Left lung (tissue), 10 donors: Measurements from ENCODE around the gene NEK5. TPM values are rescaled to one million over a fixed set of nuclear protein-coding genes. Genes with fewer than 3 reads are reported as not detected.
A peak's percentile ranks its signal among the peaks of the same experiment; 100 is the strongest.

Experiments
- ATAC-seq: fragments of 200-7000 bp; cut with Tn5 transposase; one replicate; pipeline ENCODE4 v1.9.1; 2020; ENCODE audit warnings: moderate library complexity
- DNase-seq, 4 donors: peaks; one replicate each; pipeline ENCODE4 v3.0.0-alpha.2; 2013 to 2020
- H3K27ac ChIP-seq, 2 donors: fragments of 200-600 bp; sonication (generic) in 1 of 2; one replicate each; pipeline versions ENCODE4 v1.5.0 to v1.8.0; 2020 to 2021
- H3K27me3 ChIP-seq, 2 donors: fragments of 200-600 bp; sonication (generic) in 1 of 2; one replicate each; pipeline versions ENCODE4 v1.5.0 to v1.8.0; 2020 to 2021
- H3K36me3 ChIP-seq, 2 donors: fragments of 200-600 bp; sonication (generic) in 1 of 2; one replicate each; pipeline versions ENCODE4 v1.5.0 to v1.8.0; 2020 to 2021
- H3K4me1 ChIP-seq, 2 donors: fragments of 200-600 bp; one replicate each; pipeline ENCODE4 v1.8.0; 2021
- H3K4me3 ChIP-seq, 2 donors: fragments of 200-600 bp; sonication (generic) in 1 of 2; one replicate each; pipeline versions ENCODE4 v1.5.0 to v1.8.0; 2020 to 2021; ENCODE audit warnings: mild to moderate bottlenecking in 1 of 2
- H3K9me3 ChIP-seq, 2 donors: fragments of 200-600 bp; sonication (generic) in 1 of 2; one replicate each; pipeline versions ENCODE4 v1.5.0 to v1.8.0; 2020 to 2021
- CTCF ChIP-seq, 2 donors: fragments of 200-600 bp; sonication (generic) in 1 of 2; IDR thresholded peaks; one replicate each; pipeline versions ENCODE4 v1.5.0 to v1.8.0; 2021; ENCODE audit warnings: antibody characterized with exemption in 2 of 2
- intact Hi-C, 2 donors: fragments of 100-400 bp; cut with DNase I; formaldehyde crosslinking; loops; one replicate each; pipeline versions ENCODE4 v1.11.2 to v1.14.2; 2022
- polyA plus RNA-seq, 6 donors: library from polyadenylated mRNA; unstranded; fragments of 120-200 nt; gene quantifications; one replicate each; pipeline ENCODE4 v1.2.1, GENCODE V29; 2013; ENCODE audit not compliant: insufficient read length in 6 of 6
- total RNA-seq, 2 donors: library from RNA; stranded (reverse); fragmentation: NEBNext Ultra II Directional; extraction: Animal tissue kit (Norgen Biotek cat#: 25700); gene quantifications; one replicate each; pipeline ENCODE4 v1.2.1, GENCODE V29; 2021
- donor health status: DM: no; HTN: yes; CAD: no.
- donor health status: DM: no; HTN: no; CAD: no.

NEK5 gene
- total and polyA plus RNA-seq, 8 donors = 0.41 to 6.9 (median 4.7) TPM

DNA sequence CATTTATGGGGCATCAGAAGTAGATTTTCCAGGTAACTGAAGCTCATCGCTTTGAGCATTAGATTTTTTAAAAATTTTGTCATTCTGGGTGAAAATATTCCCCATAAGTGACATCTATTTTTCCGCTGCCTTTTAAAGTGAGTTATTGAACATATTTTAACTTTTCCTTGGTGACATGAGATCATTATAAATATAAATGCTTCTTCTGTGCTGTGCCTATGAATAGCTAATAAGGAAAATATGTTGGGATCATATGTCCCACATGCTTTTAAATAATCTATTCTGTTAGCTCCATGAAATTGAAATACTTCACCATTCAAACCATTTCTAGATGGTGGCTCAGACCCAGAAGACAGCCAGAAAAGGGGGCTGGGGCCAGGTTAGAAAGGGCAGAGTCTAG is 131.7 kb downstream of the NEK5 start:
- H3K27ac ChIP-seq = no peak overlapping the region
- ATAC-seq (no peak), DNase-seq (no peak)
- H3K4me1 ChIP-seq = peaks cover 3 to 16% of the 10 kb centered on the region in 2 donors
- H3K9me3 ChIP-seq = no peaks in the 10 kb centered on the region
- no peak for TF ChIP-seq CTCF (IDR thresholded peaks at IDR 0.05)
- no peak overlapping the region for H3K4me3 ChIP-seq
- no peaks in the 10 kb centered on the region for H3K36me3 ChIP-seq
- intact Hi-C loops = no loop called here
- H3K27me3 ChIP-seq = no peaks in the 10 kb centered on the region

GRCh38 chr13:51996641-51997040 is 132.2 kb downstream of the NEK5 start:
- TF ChIP-seq CTCF (IDR thresholded peaks at IDR 0.05) = no peak
- Histone ChIP-seq H3K4me1 (peaks cover 3 to 16% of the 10 kb centered on the region in 2 donors), H3K36me3 (no peaks in the 10 kb centered on the region), H3K4me3 (no peak overlapping the region), H3K27ac (no peak overlapping the region), H3K9me3 (no peaks in the 10 kb centered on the region), H3K27me3 (no peaks in the 10 kb centered on the region)
- intact Hi-C loops = no loop called here
- no peak for DNase-seq
- ATAC-seq = no peak

GRCh38 chr13:51995677-51996551 is 133.0 kb downstream of the NEK5 start:
- intact Hi-C loops = no loop called here
- TF ChIP-seq CTCF (IDR thresholded peaks at IDR 0.05) = no peak
- peaks cover 3 to 16% of the 10 kb centered on the region in 2 donors for H3K4me1 ChIP-seq
- DNase-seq (peak in 2 of 4 donors; percentile 41 to 43), ATAC-seq (peak; percentile 79)
- no peaks in the 10 kb centered on the region for H3K36me3 ChIP-seq
- no peak overlapping the region for H3K4me3 ChIP-seq
- H3K27ac ChIP-seq = peak overlapping the region in 1 of 2 donors; percentile 20
- no peaks in the 10 kb centered on the region for H3K27me3 ChIP-seq
- no peaks in the 10 kb centered on the region for H3K9me3 ChIP-seq

- intact Hi-C loops = no loop called here
Observed at GRCh38 chr13:51993713-51994112, 135.2 kb downstream of the NEK5 start.

More at GRCh38 chr13:51993713-51994112, 135.2 kb downstream of the NEK5 start:
- DNase-seq = no peak
- H3K4me3 ChIP-seq = no peak overlapping the region
- no peak for ATAC-seq
- TF ChIP-seq CTCF (IDR thresholded peaks at IDR 0.05) = no peak
- no peaks in the 10 kb centered on the region for H3K9me3 ChIP-seq
- peaks cover 3 to 16% of the 10 kb centered on the region in 2 donors for H3K4me1 ChIP-seq
- H3K36me3 ChIP-seq = no peaks in the 10 kb centered on the region
- H3K27me3 ChIP-seq = no peaks in the 10 kb centered on the region
- no peak overlapping the region for H3K27ac ChIP-seq
